NCI-H128 (cell line): ENCODE data around the gene AGO3.

ENCODE experiments used
- DNase-seq: peaks from one replicate; lab custom pipeline; 2025; ENCODE audit not compliant: unreplicated experiment; lab: John Stamatoyannopoulos, UW

AGO3 gene

DNA sequence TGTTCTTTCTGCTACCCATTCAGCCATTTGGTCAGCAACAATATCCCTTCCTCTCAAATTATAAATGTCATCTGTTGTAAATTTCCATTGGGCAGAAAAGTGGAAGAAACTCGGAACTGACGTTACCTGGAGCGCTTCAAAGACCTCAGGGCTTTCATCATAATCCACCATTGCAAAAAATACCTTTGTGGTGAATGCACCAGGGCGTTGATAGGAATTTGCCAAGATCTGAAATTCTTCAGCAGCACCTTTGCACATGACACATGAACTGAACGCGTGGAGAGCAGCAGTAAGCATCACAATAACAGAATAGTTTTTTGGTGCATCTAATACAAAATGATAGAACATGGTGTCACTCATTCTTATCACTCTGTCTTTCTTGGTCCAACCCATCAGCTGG lies 149.9 kb downstream of the AGO3 start:
- DNase-seq, result no peak

DNA sequence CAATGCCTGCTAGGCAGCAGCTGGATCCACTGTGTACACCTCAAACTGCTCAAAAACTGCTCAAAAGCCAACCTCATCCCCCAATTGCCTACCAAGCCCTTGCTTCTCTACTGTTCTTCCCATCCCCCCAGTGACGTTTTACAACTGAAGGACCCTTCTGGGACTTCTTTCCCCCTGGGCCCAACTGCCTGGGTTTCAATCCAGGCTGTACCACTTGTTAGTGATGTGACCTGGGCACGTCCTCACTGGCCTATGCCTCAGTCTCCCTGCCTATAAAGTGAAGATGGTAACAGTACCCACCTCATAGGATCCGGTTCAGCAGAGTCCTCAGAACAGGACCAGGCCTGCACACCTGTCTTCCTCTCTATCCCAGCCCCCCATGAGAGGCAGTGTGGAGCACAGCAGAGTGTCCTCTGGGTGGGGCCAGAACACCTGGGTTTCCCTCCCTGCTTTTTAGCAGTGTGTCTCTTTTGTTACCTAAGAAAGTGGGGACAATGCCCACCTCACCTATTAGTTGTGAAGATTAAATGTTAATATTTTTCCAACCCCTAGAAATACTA lies 151.1 kb downstream of the AGO3 start:
- DNase-seq, result no peak

DNA sequence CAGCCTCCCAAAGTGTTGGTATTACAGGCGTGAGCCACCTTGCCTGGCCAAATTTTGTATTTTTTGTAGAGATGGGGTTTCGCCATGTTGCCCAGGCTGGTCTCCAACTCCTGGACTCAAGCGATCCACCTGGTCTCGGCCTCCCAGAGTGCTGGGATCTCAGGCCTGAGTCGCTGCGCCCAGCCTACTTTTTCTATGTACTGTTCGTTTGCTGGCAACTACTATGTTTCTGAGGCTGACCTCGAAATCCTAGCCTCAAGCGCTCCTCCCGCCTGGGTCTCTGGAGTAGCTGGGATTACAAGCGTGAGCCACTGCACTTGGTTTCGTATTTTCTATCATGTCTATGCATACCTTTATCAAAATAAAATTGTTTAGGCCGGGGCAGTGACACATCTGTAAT lies 152.3 kb downstream of the AGO3 start:
- DNase-seq, result no peak

DNA sequence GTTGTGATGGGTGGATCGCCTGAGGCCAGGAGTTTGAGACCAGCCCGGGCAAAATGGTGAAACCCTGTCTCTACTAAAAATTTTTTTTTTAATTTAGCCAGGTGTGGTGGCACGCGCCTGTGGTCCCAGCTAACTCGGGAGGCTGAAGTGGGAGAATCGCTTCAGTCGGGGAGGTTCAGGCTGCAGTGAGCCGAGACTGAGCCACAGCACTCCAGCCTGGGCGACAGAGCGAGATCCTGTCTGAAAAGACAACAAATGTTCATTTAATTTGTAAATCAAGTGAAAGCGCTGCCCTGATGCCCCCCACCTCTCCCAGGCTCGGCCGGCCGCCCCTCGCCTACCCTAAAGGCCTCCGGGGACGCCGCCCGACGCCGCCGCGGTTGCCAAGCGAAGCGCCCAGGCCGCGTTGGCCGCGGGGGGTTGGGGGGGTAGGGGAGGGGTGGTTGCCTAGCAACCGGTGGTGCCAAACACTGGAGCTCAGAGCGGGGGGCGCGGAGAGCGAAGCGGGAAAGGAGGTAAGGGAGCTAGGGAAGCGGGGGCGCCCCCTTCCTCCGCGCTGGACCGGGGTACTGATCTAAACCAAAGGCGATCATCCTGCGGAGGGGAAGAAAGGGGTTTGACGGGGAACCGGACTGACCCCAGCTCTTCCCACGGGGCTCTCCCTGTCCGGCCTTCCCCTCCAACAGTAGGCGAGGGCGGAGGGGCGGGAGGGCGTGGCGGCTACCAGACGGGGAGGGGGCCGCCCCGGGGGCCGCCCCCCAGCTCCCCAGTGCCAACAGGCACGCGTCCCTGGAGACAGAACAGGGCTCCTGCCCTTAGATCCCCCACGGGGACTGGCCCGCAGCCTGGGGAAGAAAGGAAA lies 153.0 kb downstream of the AGO3 start, which contains the start of gene TEKT2:
Gene TEKT2, plus strand, starts transcription at position 460 of the 862 bp plus-strand sequence. CDS start 828 bp downstream, outside the sequence.
- DNase-seq, result peak; percentile 80

DNA sequence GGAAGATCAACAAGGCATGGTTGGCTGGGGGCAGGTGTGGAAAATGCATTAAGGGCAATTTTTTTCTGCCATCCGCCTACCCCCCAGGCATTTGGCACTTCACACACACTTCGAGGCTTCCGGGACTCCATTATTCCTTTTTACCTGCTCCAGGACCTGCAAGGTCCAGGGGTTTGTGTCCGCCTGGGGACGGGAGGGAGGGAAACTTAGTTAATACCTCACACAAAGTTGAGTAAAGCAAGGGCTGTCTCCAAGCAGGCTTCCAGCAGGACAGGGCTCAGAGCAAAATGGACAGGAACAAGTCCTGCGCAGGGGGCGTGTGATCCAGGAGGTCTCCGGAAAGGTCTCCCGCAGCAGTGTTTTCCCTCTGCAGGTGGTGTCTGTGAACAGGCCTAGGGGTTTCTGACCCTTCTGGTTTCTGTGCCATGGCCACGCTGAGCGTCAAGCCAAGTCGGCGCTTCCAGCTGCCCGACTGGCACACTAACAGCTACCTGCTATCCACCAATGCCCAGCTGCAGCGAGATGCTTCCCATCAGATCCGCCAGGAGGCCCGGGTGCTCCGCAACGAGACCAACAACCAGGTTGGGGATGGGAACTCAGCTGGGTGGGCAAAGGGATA lies 153.7 kb downstream of the AGO3 start:
- no peak for DNase-seq

DNA sequence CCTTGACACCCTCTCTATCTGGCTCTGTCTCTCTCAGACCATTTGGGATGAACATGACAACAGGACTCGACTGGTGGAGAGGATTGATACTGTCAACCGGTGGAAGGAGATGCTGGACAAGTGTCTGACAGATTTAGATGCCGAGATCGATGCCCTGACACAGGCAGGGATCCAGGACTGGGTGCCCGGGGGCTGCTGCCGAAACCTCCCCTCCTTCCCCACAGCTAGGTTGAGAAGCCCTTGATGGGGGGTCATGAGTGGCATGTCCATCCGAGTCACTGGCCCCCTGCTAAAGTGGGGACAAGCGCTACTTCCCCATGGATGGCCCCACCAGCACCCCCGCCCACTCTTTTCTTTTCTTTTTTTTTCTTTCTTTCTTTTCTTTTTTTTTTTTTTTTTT lies 154.2 kb downstream of the AGO3 start:
- no peak for DNase-seq

DNA sequence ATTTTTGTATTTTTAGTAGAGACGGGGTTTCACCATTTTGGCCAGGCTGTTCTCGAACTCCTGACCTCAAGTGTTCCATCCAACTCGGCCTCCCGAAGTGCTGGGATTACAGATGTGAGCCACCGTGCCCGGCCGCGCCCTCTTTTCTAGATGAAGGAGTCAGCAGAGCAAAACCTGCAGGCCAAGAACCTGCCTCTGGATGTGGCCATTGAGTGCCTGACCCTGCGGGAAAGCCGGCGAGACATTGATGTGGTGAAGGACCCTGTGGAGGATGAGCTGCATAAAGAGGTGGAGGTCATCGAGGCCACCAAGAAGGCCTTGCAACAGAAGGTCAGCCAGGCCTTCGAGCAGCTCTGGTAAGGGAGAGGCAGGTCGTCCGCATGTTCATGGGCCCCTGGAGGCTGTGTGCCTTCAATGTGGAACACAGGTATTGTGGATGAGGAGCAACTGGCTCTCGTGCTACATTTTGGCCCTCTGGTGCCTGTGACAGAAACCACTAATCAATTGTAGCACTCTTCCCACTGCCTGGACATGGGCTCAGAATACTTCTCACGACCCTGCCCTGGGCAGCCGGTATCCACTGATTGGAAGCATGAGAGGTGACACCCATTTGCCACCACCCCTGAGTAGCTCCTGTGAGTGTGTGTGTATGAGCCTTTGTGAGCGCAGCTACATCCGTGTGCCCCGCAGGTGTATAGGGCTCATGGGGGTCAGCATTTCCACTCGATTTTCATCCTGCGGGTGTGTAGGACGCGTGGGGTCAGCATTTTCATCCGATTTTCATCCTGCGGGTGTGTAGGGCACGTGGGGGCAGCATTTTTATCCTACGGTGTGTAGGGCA lies 155.0 kb downstream of the AGO3 start:
- DNase-seq, result no peak

DNA sequence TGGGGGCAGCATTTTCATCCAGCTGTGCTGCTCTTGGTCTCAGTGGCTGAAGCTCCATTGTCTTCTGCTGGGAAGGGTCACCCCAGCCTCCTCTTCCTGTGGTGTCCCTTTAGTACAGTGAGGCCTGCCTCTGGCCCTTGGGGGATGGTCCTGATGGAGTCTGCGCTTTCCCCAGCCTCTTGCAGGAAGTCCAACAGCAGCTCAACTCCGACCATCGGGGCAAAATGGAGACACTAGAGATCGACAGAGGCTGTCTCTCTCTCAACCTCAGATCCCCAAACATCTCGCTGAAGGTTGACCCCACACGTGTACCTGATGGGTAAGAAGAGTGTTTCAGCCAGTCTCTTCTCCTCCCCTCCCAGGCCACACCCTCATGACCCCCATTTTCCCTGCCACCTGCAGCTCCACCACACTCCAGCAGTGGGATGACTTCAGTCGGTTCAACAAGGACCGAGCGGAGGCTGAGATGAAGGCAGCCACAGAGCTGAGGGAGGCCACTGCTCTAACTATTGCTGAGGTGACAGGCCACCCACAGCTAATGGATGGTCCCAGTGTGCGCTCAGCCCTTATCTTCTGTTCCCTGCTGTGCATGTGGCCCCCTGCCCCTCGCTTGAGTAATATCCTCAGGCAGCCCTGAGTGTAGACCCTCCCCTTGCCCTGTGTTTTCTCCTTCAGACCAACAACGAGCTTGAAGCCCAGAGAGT lies 155.8 kb downstream of the AGO3 start:
- DNase-seq, result no peak

DNA sequence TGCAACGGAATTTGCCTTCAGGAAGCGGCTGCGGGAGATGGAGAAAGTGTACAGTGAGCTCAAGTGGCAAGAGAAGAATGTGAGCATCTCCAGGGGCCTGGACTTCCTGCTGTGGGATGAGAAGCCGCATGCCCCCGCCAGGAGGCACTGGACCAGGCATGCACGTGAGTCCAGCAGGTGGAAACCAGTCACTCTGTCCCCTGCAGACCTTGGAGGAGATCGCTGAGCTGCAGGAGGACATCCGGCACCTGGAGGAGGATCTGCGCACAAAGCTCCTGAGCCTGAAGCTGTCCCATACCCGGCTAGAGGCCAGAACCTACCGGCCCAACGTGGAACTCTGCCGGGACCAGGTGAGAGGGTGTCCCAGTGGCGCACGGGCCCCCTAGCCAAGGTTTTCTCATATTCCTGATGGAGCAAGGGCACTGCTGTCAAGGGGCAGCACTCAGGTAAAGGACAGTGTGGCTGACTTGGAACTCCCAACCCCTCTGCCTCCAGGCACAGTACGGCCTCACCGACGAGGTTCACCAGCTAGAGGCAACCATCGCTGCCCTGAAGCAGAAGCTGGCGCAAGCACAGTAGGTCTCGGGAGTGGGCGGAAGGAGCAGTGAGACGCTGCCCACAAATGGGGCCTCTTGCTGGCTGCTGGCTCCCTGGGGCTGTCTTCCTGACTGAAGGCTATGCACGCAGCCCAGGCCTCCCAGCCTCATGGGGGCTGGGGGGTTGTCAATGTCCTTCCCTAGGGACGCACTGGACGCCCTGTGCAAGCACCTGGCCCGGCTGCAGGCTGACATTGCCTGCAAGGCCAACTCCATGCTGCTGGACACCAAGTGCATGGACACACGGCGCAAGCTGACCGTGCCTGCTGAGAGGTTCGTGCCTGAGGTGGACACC lies 156.6 kb downstream of the AGO3 start:
- DNase-seq, result no peak

DNA sequence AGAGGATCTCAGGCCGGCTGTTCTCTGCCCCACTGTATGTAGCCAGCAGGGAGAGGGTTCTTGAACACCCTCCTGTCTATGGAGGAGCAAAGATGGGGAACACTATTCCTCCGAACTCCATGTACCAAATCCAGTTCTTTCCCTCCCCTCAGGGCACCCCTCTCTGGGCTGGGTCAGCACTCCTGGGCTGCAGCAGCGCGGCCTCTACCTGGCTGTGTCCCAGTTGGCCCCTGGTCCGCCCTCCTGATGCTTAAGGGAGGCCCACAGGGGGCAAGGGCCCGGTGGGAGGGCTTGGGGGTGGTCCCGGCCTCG lies 157.3 kb downstream of the AGO3 start:
- DNase-seq, result no peak

DNA sequence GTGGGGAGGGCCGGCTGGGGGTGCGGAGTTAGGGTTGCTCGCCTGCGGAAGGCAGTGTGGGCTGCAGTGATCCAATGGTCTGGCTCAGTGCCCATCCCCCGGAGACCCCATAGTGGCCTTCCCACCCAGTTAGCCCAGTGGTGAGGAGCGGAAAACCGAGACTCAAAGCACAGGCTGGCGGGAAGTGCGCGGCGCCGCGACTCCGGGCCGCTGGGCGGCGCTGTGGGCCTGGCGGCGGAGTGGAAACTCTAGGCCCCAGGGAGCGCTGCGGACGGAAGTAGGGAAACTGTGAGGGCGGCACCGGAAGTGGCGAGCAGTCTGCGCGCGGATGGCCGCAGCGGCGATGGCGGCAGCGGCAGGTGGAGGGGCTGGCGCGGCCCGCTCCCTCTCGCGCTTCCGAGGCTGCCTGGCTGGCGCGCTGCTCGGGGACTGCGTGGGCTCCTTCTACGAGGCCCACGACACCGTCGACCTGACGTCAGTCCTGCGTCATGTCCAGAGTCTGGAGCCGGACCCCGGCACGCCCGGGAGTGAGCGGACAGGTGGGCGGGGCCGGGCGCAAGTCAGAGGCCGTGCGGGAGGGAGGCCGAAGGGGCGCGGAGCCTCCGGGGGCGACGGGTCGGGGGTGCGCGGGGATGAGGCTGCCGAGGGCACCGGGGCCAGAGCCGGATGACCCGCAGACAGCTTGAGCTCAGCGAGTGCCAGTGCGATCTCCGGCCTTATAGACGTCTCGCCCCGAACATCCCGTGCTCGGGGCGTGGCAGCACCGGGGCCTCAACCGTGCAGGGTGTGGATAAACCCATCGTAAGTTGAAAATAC lies 157.9 kb downstream of the AGO3 start, which contains the start of gene ADPRS:
Gene ADPRS, plus strand, starts transcription at position 316 of the 816 bp plus-strand sequence. Its CDS starts 13 bp downstream, at position 329.
- peak; percentile 83 for DNase-seq

DNA sequence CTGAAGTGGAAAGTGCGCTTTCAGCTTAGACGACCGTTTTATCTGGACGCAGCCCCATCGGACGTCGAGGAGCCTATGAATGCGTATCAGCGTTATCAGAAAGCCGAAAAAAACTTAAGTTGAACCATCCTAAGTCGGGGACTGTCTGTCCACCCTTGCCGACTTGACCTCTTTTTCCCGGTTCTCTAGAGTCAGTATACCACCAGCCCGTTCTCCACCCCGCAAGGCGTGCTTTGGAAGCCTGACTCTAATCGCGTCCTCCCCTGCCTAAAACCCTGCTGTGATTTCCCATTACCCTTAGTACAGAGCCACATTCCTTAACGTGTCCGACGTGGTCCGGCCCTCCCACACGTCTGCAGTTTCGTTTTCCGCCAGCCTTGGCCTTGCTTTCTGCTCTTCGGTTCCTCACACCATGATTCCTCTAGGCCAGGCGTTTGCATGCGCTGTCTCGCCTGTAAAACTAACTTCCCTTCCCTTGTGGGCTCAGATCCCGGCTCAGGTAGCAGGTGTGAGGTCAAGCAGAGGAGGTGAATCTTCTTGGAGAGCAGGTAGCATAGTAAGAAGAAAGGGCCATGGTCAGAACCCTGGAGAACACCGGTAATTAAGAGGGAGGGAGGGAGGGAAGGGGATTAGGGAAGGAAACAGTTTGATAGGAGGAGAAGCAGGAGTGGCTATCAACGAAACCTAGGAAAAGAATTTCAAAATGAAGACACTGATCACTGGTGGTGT lies 158.7 kb downstream of the AGO3 start:
- no peak for DNase-seq

DNA sequence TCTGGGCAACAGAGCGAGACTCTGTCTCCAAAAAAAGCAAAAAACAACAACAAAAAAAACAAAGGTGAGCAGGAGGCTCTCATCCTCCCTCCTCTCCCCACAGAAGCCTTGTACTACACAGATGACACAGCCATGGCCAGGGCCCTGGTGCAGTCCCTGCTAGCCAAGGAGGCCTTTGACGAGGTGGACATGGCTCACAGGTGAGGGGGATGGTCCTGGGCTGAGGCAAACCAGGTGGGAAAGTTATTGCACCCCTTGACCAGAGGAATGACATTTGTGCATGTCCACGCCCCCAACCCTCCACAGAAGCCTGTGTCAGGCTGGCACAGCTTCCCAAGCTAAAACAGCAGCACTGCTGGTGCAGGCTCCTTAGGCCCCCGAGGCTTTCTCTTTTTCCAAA lies 160.2 kb downstream of the AGO3 start:
- no peak for DNase-seq

DNA sequence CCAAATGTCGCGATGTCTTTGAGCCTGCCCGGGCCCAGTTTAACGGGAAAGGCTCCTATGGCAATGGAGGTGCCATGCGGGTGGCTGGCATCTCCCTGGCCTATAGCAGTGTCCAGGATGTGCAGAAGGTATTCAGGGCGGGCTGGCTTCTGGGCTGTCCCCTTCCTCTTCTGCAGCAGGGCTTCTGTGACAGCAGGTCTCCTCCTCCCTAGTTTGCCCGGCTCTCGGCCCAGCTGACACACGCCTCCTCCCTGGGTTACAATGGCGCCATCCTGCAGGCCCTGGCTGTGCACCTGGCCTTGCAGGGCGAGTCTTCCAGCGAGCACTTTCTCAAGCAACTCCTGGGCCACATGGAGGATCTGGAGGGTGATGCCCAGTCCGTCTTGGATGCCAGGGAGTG lies 160.8 kb downstream of the AGO3 start:
- DNase-seq, result no peak

DNA sequence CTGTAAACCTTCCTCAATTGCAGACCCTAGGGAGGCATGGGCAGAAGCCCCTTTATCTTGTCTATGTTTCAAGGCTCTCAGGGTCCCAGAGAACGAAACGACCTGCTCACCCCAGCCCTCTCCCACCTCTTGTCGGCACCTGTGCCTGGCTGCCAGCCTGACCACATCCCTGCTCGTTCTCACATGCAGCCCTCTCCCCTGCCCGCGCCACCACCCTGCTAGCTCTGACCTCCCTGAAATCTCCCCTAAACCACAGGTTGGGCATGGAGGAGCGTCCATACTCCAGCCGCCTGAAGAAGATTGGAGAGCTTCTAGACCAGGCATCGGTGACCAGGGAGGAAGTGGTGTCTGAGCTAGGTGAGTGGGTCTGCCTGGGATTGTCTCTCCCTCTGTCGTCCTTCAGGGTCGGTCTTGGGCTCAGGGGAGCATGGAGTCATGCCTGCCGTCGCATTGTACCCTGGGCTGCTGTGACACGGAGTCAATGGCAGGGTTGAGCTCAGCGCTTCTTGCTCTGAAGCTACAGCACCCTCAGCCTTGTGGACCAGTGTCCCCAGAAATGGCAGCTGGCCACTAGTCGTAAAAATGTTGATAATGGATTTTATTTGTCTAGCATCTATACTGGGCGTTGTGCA lies 161.4 kb downstream of the AGO3 start:
- no peak for DNase-seq

DNA sequence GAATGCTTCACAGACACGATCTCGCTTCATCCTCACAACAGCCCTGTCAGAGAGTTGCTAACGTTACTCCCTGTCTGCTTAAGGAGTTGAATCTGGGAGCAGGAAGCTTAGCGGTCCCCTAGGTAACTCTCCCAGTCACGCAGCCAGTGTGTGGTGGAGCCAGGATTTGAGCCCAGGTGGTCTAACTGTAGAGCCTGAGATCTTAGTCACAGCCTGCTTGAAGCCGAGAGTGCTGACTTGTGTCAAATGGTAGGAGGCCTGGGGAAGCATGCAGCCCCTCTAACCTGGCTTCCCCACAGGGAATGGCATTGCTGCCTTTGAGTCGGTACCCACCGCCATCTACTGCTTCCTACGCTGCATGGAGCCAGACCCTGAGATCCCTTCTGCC lies 161.9 kb downstream of the AGO3 start:
- no peak for DNase-seq

DNA sequence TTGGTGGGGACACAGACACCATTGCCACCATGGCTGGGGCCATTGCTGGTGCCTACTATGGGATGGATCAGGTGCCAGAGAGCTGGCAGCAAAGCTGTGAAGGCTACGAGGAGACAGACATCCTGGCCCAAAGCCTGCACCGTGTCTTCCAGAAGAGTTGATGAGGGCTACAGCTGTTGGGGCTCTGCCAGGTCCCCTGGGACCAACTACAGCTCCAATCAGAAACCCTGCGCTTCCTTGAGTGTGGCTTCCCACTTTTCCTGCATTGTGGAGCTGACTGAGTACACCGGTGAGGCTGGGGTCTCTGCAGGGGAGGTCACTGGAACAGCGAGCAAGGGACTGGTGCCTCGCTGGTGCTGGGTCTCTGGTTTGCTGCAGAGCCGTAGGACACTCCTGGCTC lies 162.3 kb downstream of the AGO3 start:
- no peak for DNase-seq

DNA sequence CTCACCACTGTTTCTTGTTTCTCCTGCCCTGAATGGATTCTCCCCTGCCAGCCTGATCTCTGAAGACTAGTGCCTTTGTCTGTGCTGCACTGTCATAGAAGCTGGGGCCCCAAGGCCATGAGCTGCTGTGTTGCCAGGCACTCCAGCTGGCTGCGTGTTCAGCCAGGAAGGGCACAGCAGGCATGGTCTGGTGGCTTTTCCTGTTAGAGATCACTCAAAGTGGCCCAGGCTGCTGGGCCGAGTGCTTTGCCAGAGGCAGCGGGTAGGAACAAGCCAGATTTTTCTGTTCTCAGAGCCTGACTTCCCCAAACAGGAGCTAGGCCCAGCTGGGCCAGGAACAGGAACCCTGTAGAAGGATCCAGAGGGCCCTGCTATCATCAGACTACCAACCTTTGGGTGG lies 163.0 kb downstream of the AGO3 start:
- DNase-seq, result no peak
